NCI-H2227 (cell line): ENCODE data around the gene SCGB1A1.
"Not testable (repeated sequence)": the region's sequence is repeated elsewhere in the genome, so short reads cannot be mapped to it uniquely, and the experiment has no call there.

Experiments used
- DNase-seq: peaks from one replicate; lab custom pipeline; 2025; ENCODE audit not compliant: unreplicated experiment; lab: John Stamatoyannopoulos, UW

SCGB1A1 gene

GRCh38 chr11:62418733-62419132, at the start of gene SCGB1A1:
Gene SCGB1A1, plus strand, starts transcription at chr11:62419033. Its CDS starts 63 bp downstream, at chr11:62419096.
- DNase-seq: no peak

GRCh38 chr11:62370743-62371440, 47.9 kb upstream of the SCGB1A1 start:
- DNase-seq: no peak

- DNase-seq: no peak
These were observed 46.0 kb upstream of the SCGB1A1 start for GRCh38 chr11:62372871-62373270.

GRCh38 chr11:62373464-62374119, 45.2 kb upstream of the SCGB1A1 start:
- DNase-seq: no peak

GRCh38 chr11:62374801-62375200, 44.0 kb upstream of the SCGB1A1 start:
- DNase-seq: no peak

- peak; percentile 73 for DNase-seq
These were observed 40.3 kb upstream of the SCGB1A1 start for GRCh38 chr11:62378459-62379063.

- DNase-seq: not testable (repeated sequence)
These were observed 39.2 kb upstream of the SCGB1A1 start for GRCh38 chr11:62379586-62379985.

- peak; percentile 85 for DNase-seq
These were observed 38.0 kb upstream of the SCGB1A1 start for GRCh38 chr11:62380821-62381245.

GRCh38 chr11:62383822-62384221, 35.0 kb upstream of the SCGB1A1 start:
- DNase-seq: no peak

GRCh38 chr11:62386083-62386482, 32.8 kb upstream of the SCGB1A1 start:
- DNase-seq: not testable (repeated sequence)

GRCh38 chr11:62387381-62387780, 31.5 kb upstream of the SCGB1A1 start:
- no peak for DNase-seq

- DNase-seq: no peak
These were observed 29.8 kb upstream of the SCGB1A1 start for GRCh38 chr11:62388999-62389398.

- no peak for DNase-seq
These were observed 28.6 kb upstream of the SCGB1A1 start for GRCh38 chr11:62390237-62390636.

- DNase-seq: no peak
These were observed 28.1 kb upstream of the SCGB1A1 start for GRCh38 chr11:62390722-62391121.

GRCh38 chr11:62391642-62392425, 27.0 kb upstream of the SCGB1A1 start:
- DNase-seq: no peak

- DNase-seq: no peak
These were observed 26.3 kb upstream of the SCGB1A1 start for GRCh38 chr11:62392506-62392905.

- DNase-seq: no peak
These were observed 25.7 kb upstream of the SCGB1A1 start for GRCh38 chr11:62393061-62393611.

- no peak for DNase-seq
These were observed 25.1 kb upstream of the SCGB1A1 start for GRCh38 chr11:62393735-62394134.

- DNase-seq: peak; percentile 92
These were observed 23.9 kb upstream of the SCGB1A1 start for GRCh38 chr11:62394825-62395538.

- no peak for DNase-seq
These were observed 22.8 kb upstream of the SCGB1A1 start for GRCh38 chr11:62395885-62396551.
